A673 (cell line): Measurements from ENCODE around the gene TRPC4. TPM values are rescaled to one million over a fixed set of nuclear protein-coding genes. Genes with fewer than 3 reads are reported as not detected.

ENCODE experiments used
- BruUV-seq: library from RNA; stranded (reverse); fragments of 400-500 nt; replicated peaks from 2 replicates; lab custom pipeline; 2021; lab: Mats Ljungman, UMichigan
- CTCF ChIA-PET: fragments of 300-600 bp; sonication (Branson Sonifier 250); formaldehyde crosslinking; loops from one replicate; lab custom pipeline; 2022; ENCODE audit warnings: antibody characterized with exemption; lab: Charles Lee
- POLR2A ChIA-PET: fragments of 300-600 bp; sonication (Branson Sonifier 250); formaldehyde crosslinking; loops from one replicate; lab custom pipeline; 2022; ENCODE audit warnings: antibody characterized with exemption; ENCODE audit not compliant: low non-redundant PET; lab: Charles Lee
- DNase-seq: peaks from one replicate; pipeline ENCODE4 v3.0.0-alpha.2; 2015; ENCODE audit warnings: low spot score
- H3K27ac ChIP-seq: fragments of 200-600 bp; sonication (generic); 2 replicates; pipeline ENCODE4 v1.5.1; 2016; ENCODE audit warnings: mixed run types, low read depth, mild to moderate bottlenecking, mixed read lengths, antibody characterized with exemption, low read length; ENCODE audit not compliant: poor library complexity, severe bottlenecking
- H3K27me3 ChIP-seq: fragments of 200-600 bp; sonication (generic); replicated peaks from 2 replicates; pipeline ENCODE4 v1.6.1; 2017; ENCODE audit warnings: mixed run types, low read depth, mild to moderate bottlenecking, mixed read lengths, antibody characterized with exemption, low read length; ENCODE audit not compliant: insufficient read depth, poor library complexity
- H3K36me3 ChIP-seq: fragments of 200-600 bp; sonication (generic); 2 replicates; pipeline ENCODE4 v1.6.1; 2016; ENCODE audit warnings: mixed run types, mild to moderate bottlenecking, mixed read lengths, antibody characterized with exemption, low read length; ENCODE audit not compliant: insufficient read depth, poor library complexity, severe bottlenecking
- H3K4me1 ChIP-seq: fragments of 200-600 bp; sonication (generic); 2 replicates; pipeline ENCODE4 v1.6.1; 2017; ENCODE audit warnings: mixed run types, mild to moderate bottlenecking, mixed read lengths, antibody characterized with exemption, low read length; ENCODE audit not compliant: insufficient read depth, poor library complexity, severe bottlenecking
- H3K4me3 ChIP-seq: fragments of 200-600 bp; sonication (generic); 2 replicates; pipeline ENCODE4 v1.5.1; 2016; ENCODE audit warnings: low read depth, mixed run types, mild to moderate bottlenecking, mixed read lengths, low read length; ENCODE audit not compliant: poor library complexity, severe bottlenecking
- H3K9me3 ChIP-seq: fragments of 200-600 bp; sonication (generic); 2 replicates; pipeline ENCODE4 v1.6.1; 2016; ENCODE audit warnings: mixed run types, low read depth, mild to moderate bottlenecking, mixed read lengths, antibody characterized with exemption, low read length; ENCODE audit not compliant: poor library complexity, severe bottlenecking
- CTCF ChIP-seq: fragments of 300-800, 200-600 bp; sonication (generic); conservative IDR thresholded peaks from 2 replicates; pipeline ENCODE4 v1.5.1; 2017; ENCODE audit warnings: low read depth, mild to moderate bottlenecking, antibody characterized with exemption, low read length, moderate library complexity, mixed read lengths
- EZH2 ChIP-seq: fragments of 200-600 bp; sonication (generic); IDR thresholded peaks from 2 replicates; pipeline ENCODE4 v1.6.1; 2017; ENCODE audit warnings: borderline replicate concordance, low read depth, mild to moderate bottlenecking, mixed read lengths, antibody characterized with exemption, low read length; ENCODE audit not compliant: poor library complexity, severe bottlenecking
- intact Hi-C: fragments of 100-400 bp; cut with micrococcal nuclease; formaldehyde crosslinking; loops from one replicate; pipeline ENCODE4 v1.10.0; 2022; ENCODE audit not compliant: unreplicated experiment
- total RNA-seq: library from RNA; stranded (reverse); gene quantifications from 2 replicates; pipeline ENCODE4 v1.2.3, GENCODE V29; 2021

TRPC4 gene
- total RNA-seq, 1 experiment from 2014 or later, result 27.0 TPM

GRCh38 chr13:37682496-37682895, 187.1 kb downstream of the TRPC4 start:
- ChIA-PET CTCF (no interaction called here), POLR2A (no interaction called here)
- no peak for TF ChIP-seq EZH2
- no peak for TF ChIP-seq CTCF
- BruUV-seq, result no TSS peak
- Histone ChIP-seq H3K36me3 (no peaks in the 10 kb centered on the region), H3K27ac (no peak overlapping the region), H3K27me3 (no peaks in the 10 kb centered on the region), H3K9me3 (no peaks in the 10 kb centered on the region), H3K4me1 (peaks cover 18% of the 10 kb centered on the region), H3K4me3 (no peak overlapping the region)
- no peak for DNase-seq
- intact Hi-C loops, result no loop called here

- intact Hi-C loops, result no loop called here
- no peaks in the 10 kb centered on the region for H3K9me3 ChIP-seq
- ChIA-PET POLR2A (no interaction called here), CTCF (no interaction called here)
- no peaks in the 10 kb centered on the region for H3K27me3 ChIP-seq
- TF ChIP-seq CTCF (no peak), EZH2 (no peak)
- H3K36me3 ChIP-seq, result no peaks in the 10 kb centered on the region
- no TSS peak for BruUV-seq
- H3K4me3 ChIP-seq, result no peak overlapping the region
- H3K27ac ChIP-seq, result no peak overlapping the region
- H3K4me1 ChIP-seq, result peaks cover 18% of the 10 kb centered on the region
- no peak for DNase-seq
These were observed 188.1 kb downstream of the TRPC4 start for GRCh38 chr13:37681281-37682032.

- no peak for DNase-seq
- BruUV-seq, result no TSS peak
- Histone ChIP-seq H3K4me3 (no peak overlapping the region), H3K4me1 (peaks cover 8% of the 10 kb centered on the region), H3K27me3 (no peaks in the 10 kb centered on the region), H3K9me3 (no peaks in the 10 kb centered on the region), H3K27ac (no peak overlapping the region), H3K36me3 (no peaks in the 10 kb centered on the region)
- ChIA-PET POLR2A (interaction anchor here (0.5 kb wide), 1 partner anchor 643 kb away, joined by 3 read pairs; no protein-coding TSS in a partner anchor), CTCF (no interaction called here)
- TF ChIP-seq CTCF (no peak), EZH2 (no peak)
- intact Hi-C loops, result no loop called here
These were observed 189.4 kb downstream of the TRPC4 start for GRCh38 chr13:37680137-37680536.
